Natural killer cell (primary cell): ENCODE results near the gene ADIPOR2. TPM values are rescaled to one million over a fixed set of nuclear protein-coding genes. Genes with fewer than 3 reads are reported as not detected.

Experiments used
- ATAC-seq, 3 donors: fragments of 150-1000 bp in 2 of 3; fragments of 200-7000 bp in 1 of 3; cut with Tn5 transposase; 1 replicate in 1 of 3; 2 replicates in 2 of 3; pipeline ENCODE4 v1.10.0; 2021; ENCODE audit warnings: mild to moderate bottlenecking in 2 of 3, moderate library complexity in 2 of 3
- DNase-seq, 2 donors: peaks; one replicate each; pipeline versions ENCODE4 v3.0.0 to v3.0.0-alpha.2; 2013 to 2021; ENCODE audit warnings: mixed read lengths in 1 of 2
- H3K27ac ChIP-seq: one replicate; pipeline ENCODE4 v1.5.1; 2013; ENCODE audit warnings: mild to moderate bottlenecking, low read length
- H3K27me3 ChIP-seq: one replicate; pipeline ENCODE4 v1.6.1; 2013; ENCODE audit warnings: low read length; ENCODE audit not compliant: control insufficient read depth, insufficient read depth
- H3K36me3 ChIP-seq: one replicate; pipeline ENCODE4 v1.6.1; 2013; ENCODE audit warnings: low read length; ENCODE audit not compliant: control insufficient read depth, insufficient read depth
- H3K4me1 ChIP-seq: one replicate; pipeline ENCODE4 v1.6.1; 2013; ENCODE audit warnings: low read length; ENCODE audit not compliant: control insufficient read depth, insufficient read depth
- H3K4me3 ChIP-seq: one replicate; pipeline ENCODE4 v1.5.1; 2013; ENCODE audit warnings: low read length
- H3K9me3 ChIP-seq: one replicate; pipeline ENCODE4 v1.6.1; 2013; ENCODE audit warnings: low read length; ENCODE audit not compliant: control insufficient read depth, insufficient read depth
- H3K27ac Mint-ChIP-seq, 2 donors: one replicate each; pipeline ENCODE4 v1.8.0; 2022; ENCODE audit warnings: mild to moderate bottlenecking in 2 of 2, mixed read lengths in 2 of 2, moderate library complexity in 1 of 2
- H3K27me3 Mint-ChIP-seq, 2 donors: one replicate each; pipeline ENCODE4 v1.8.0; 2022; ENCODE audit warnings: low read depth in 2 of 2, mixed read lengths in 2 of 2
- H3K36me3 Mint-ChIP-seq: one replicate; pipeline ENCODE4 v1.8.0; 2022; ENCODE audit warnings: mixed read lengths
- H3K4me1 Mint-ChIP-seq, 2 donors: one replicate each; pipeline ENCODE4 v1.8.0; 2022; ENCODE audit warnings: mixed read lengths in 2 of 2
- H3K4me3 Mint-ChIP-seq: one replicate; pipeline ENCODE4 v1.8.0; 2022; ENCODE audit warnings: mild to moderate bottlenecking, moderate library complexity, mixed read lengths
- H3K9me3 Mint-ChIP-seq, 2 donors: one replicate each; pipeline ENCODE4 v1.8.0; 2022; ENCODE audit warnings: mixed read lengths in 2 of 2
- WGBS: methylation state at CpG from one replicate; pipeline ENCODE4 v1.1.7; 2013; ENCODE audit warnings: missing lambda C conversion rate; ENCODE audit not compliant: insufficient coverage; 5-methylcytosine and 5-hydroxymethylcytosine counted together
- intact Hi-C: fragments of 100-400 bp; cut with micrococcal nuclease; formaldehyde crosslinking; loops from one replicate; pipeline ENCODE4 v1.14.2; 2022
- total RNA-seq, 4 donors: library from RNA; stranded (reverse); fragments of 120-200 nt in 1 of 4; gene quantifications; one replicate each; pipeline versions ENCODE4 v1.2.3 to v1.2.4, GENCODE V29; 2013 to 2022
- TF ChIP-seq, protein P1 (sequence below): fragments of 200-600 bp; IDR thresholded peaks from one replicate; pipeline ENCODE4 v1.8.0; 2022; ENCODE audit warnings: antibody characterized with exemption

Gene ADIPOR2
- total RNA-seq, 3 donors from 2014 or later (not counting 1 experiment from before 2014, with no cell fraction given) = 38.6 to 48.3 (median 44.0) TPM

DNA sequence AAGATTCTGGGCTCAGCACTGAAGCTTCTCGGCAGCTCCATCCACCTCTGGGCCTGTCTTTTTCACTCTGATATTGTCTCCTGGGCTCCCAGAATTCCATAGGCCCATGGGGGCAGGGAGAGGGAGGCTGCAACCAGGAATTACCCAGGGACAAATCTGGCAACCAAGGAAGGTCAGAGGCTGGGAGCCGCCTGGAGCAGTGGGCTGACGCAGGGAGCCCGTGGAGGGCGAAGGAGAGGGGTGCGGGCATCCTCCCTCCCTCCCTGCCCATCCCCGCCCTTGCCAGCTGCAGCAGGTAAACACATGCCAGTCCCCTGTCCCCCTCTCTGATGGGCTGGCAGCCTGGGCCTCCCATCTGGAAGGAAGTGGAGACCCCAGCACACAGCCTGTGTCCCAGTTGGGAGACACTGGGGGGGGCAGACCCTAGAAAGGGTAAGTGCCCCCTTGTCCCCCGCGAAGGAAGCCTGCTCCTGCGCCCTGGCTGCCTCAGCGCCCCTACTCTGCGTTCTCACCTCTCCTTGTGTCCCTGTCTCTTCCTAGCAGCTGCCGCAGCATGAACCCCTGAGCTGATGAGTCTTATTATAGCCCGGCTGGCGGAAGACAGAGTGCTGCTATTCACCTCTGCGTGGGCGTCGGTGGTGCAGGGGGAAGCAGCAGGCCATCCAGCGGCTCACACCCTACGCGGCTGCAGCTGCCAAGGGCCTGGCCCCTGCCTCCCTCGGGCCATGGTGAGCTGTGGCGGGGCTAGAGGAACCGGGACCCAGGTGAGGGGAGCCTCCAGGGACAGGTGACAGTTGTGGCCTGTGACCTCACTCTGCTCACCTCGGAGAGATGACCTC, 136.2 kb downstream of the ADIPOR2 start:
- Histone ChIP-seq H3K36me3 (no peaks in the 10 kb centered on the region), H3K4me1 (no peaks in the 10 kb centered on the region), H3K9me3 (no peaks in the 10 kb centered on the region), H3K27ac (no peak overlapping the region), H3K4me3 (no peak overlapping the region), H3K27me3 (peaks cover 9% of the 10 kb centered on the region)
- H3K27me3 Mint-ChIP-seq = peaks cover 4 to 15% of the 10 kb centered on the region in 2 donors
- ATAC-seq (no peak), DNase-seq (no peak)
- no peaks in the 10 kb centered on the region for H3K9me3 Mint-ChIP-seq
- intact Hi-C loops = no loop called here
- 85% methylated on average over 25 of the region's 25 CpGs for WGBS
- no peak overlapping the region for H3K27ac Mint-ChIP-seq
- H3K4me1 Mint-ChIP-seq = no peaks in the 10 kb centered on the region
- no peak overlapping the region for H3K4me3 Mint-ChIP-seq
- H3K36me3 Mint-ChIP-seq = no peaks in the 10 kb centered on the region
- TF ChIP-seq, protein P1, sequence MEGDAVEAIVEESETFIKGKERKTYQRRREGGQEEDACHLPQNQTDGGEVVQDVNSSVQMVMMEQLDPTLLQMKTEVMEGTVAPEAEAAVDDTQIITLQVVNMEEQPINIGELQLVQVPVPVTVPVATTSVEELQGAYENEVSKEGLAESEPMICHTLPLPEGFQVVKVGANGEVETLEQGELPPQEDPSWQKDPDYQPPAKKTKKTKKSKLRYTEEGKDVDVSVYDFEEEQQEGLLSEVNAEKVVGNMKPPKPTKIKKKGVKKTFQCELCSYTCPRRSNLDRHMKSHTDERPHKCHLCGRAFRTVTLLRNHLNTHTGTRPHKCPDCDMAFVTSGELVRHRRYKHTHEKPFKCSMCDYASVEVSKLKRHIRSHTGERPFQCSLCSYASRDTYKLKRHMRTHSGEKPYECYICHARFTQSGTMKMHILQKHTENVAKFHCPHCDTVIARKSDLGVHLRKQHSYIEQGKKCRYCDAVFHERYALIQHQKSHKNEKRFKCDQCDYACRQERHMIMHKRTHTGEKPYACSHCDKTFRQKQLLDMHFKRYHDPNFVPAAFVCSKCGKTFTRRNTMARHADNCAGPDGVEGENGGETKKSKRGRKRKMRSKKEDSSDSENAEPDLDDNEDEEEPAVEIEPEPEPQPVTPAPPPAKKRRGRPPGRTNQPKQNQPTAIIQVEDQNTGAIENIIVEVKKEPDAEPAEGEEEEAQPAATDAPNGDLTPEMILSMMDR = no peak

GRCh38 chr12:1827826-1828805, 137.2 kb downstream of the ADIPOR2 start:
- no peak overlapping the region for H3K4me3 Mint-ChIP-seq
- H3K9me3 Mint-ChIP-seq = no peaks in the 10 kb centered on the region
- WGBS = 92% methylated on average over 38 of the region's 38 CpGs
- H3K9me3 ChIP-seq = no peaks in the 10 kb centered on the region
- no peak overlapping the region for H3K27ac ChIP-seq
- ATAC-seq (no peak), DNase-seq (no peak)
- no peaks in the 10 kb centered on the region for H3K4me1 ChIP-seq
- peaks cover 6% of the 10 kb centered on the region for H3K27me3 ChIP-seq
- H3K36me3 ChIP-seq = no peaks in the 10 kb centered on the region
- intact Hi-C loops = no loop called here
- H3K4me3 ChIP-seq = no peak overlapping the region
- H3K27me3 Mint-ChIP-seq = peaks cover 8 to 12% of the 10 kb centered on the region in 2 donors
- no peak overlapping the region for H3K27ac Mint-ChIP-seq
- no peaks in the 10 kb centered on the region for H3K36me3 Mint-ChIP-seq
- TF ChIP-seq, protein P1 = no peak
- H3K4me1 Mint-ChIP-seq = no peaks in the 10 kb centered on the region

GRCh38 chr12:1828856-1829255, 138.0 kb downstream of the ADIPOR2 start:
- TF ChIP-seq, protein P1 = no peak
- no peaks in the 10 kb centered on the region for H3K36me3 Mint-ChIP-seq
- H3K27me3 Mint-ChIP-seq = peaks cover 15 to 18% of the 10 kb centered on the region in 2 donors
- H3K4me3 Mint-ChIP-seq = no peak overlapping the region
- intact Hi-C loops = no loop called here
- H3K36me3 ChIP-seq = no peaks in the 10 kb centered on the region
- WGBS = 87% methylated on average over 16 of the region's 16 CpGs
- no peak overlapping the region for H3K4me3 ChIP-seq
- H3K9me3 ChIP-seq = no peaks in the 10 kb centered on the region
- DNase-seq = no peak
- no peak overlapping the region for H3K27ac ChIP-seq
- no peaks in the 10 kb centered on the region for H3K9me3 Mint-ChIP-seq
- H3K27me3 ChIP-seq = peaks cover 6% of the 10 kb centered on the region
- no peak for ATAC-seq
- peaks cover 0 to 4% of the 10 kb centered on the region in 2 donors for H3K4me1 Mint-ChIP-seq
- no peak overlapping the region for H3K27ac Mint-ChIP-seq
- H3K4me1 ChIP-seq = no peaks in the 10 kb centered on the region
